IMR-90 (cell line): ENCODE data around the gene SETD6. TPM values are rescaled to one million over a fixed set of nuclear protein-coding genes. Genes with fewer than 3 reads are reported as not detected.

ENCODE experiments used
- ATAC-seq: fragments of 200-7000 bp; cut with Tn5 transposase; 2 replicates; pipeline ENCODE4 v1.9.1; 2020; ENCODE audit warnings: low read depth, mild to moderate bottlenecking, moderate library complexity
- BruUV-seq: library from RNA; stranded (reverse); fragments of 400-500 nt; replicated peaks from 2 replicates; lab custom pipeline; 2021; lab: Mats Ljungman, UMichigan
- CTCF ChIA-PET: fragments of 300-600 bp; formaldehyde crosslinking; extraction: SDS; loops from one replicate; lab custom pipeline; 2021; ENCODE audit warnings: antibody characterized with exemption; lab: Yijun Ruan, JAX
- POLR2A ChIA-PET: fragments of 300-600 bp; sonication (Branson Sonifier 250); formaldehyde crosslinking; loops from one replicate; lab custom pipeline; 2022; ENCODE audit warnings: antibody characterized with exemption; ENCODE audit not compliant: unreplicated experiment; lab: Charles Lee
- DNase-seq: peaks from one replicate; pipeline ENCODE4 v3.0.0; 2013
- H2AFZ ChIP-seq: replicated peaks from 2 replicates; pipeline ENCODE3; 2013; ENCODE audit warnings: low read length, mild to moderate bottlenecking; ENCODE audit not compliant: poor library complexity
- H2AK5ac ChIP-seq: 2 replicates; pipeline ENCODE4 v1.6.1; 2013; ENCODE audit warnings: low read depth, low read length, inconsistent platforms
- H2AK9ac ChIP-seq: replicated peaks from 2 replicates; pipeline ENCODE3; 2013; ENCODE audit warnings: mild to moderate bottlenecking, low read depth, low read length, moderate library complexity; ENCODE audit not compliant: poor library complexity
- H2BK120ac ChIP-seq: 2 replicates; pipeline ENCODE4 v1.6.1; 2013; ENCODE audit warnings: low read depth, low read length, inconsistent platforms
- H2BK15ac ChIP-seq: 3 replicates; pipeline ENCODE4 v1.6.1; 2013; ENCODE audit warnings: low read depth, low read length, inconsistent platforms
- H2BK20ac ChIP-seq: 2 replicates; pipeline ENCODE4 v1.6.1; 2013; ENCODE audit warnings: low read depth, mild to moderate bottlenecking, inconsistent platforms, low read length, moderate library complexity
- H2BK5ac ChIP-seq: 2 replicates; pipeline ENCODE4 v1.6.1; 2013; ENCODE audit warnings: mild to moderate bottlenecking, low read depth, low read length, inconsistent platforms; ENCODE audit not compliant: poor library complexity, severe bottlenecking
- H3K14ac ChIP-seq: replicated peaks from 2 replicates; pipeline ENCODE4 v1.6.1; 2013; ENCODE audit warnings: low read depth, low read length, inconsistent platforms
- H3K18ac ChIP-seq: 2 replicates; pipeline ENCODE4 v1.6.1; 2013; ENCODE audit warnings: low read depth, low read length, control low read depth
- H3K23ac ChIP-seq: 2 replicates; pipeline ENCODE4 v1.6.1; 2013; ENCODE audit warnings: low read depth, low read length, inconsistent platforms
- H3K27ac ChIP-seq: 2 replicates; pipeline ENCODE4 v1.5.1; 2013; ENCODE audit warnings: mild to moderate bottlenecking, control low read depth, low read length; ENCODE audit not compliant: insufficient read depth
- H3K27me3 ChIP-seq: 2 replicates; pipeline ENCODE4 v1.6.1; 2013; ENCODE audit warnings: low read length; ENCODE audit not compliant: control insufficient read depth, insufficient read depth
- H3K36me3 ChIP-seq: 2 replicates; pipeline ENCODE4 v1.6.1; 2013; ENCODE audit warnings: low read length, mixed read lengths; ENCODE audit not compliant: control insufficient read depth, insufficient read depth
- H3K4ac ChIP-seq: 2 replicates; pipeline ENCODE4 v1.6.1; 2013; ENCODE audit warnings: low read depth, low read length, inconsistent platforms
- H3K4me1 ChIP-seq: 2 replicates; pipeline ENCODE4 v1.6.1; 2013; ENCODE audit warnings: low read length, mixed read lengths; ENCODE audit not compliant: control insufficient read depth, insufficient read depth
- H3K4me2 ChIP-seq: 2 replicates; pipeline ENCODE4 v1.6.1; 2013; ENCODE audit warnings: low read depth, mild to moderate bottlenecking, control low read depth, low read length, moderate library complexity
- H3K4me3 ChIP-seq: 2 replicates; pipeline ENCODE4 v1.5.1; 2013; ENCODE audit warnings: low read depth, mild to moderate bottlenecking, control low read depth, low read length, moderate library complexity; ENCODE audit not compliant: insufficient read depth
- H3K56ac ChIP-seq: 2 replicates; pipeline ENCODE4 v1.6.1; 2013; ENCODE audit warnings: low read length, inconsistent platforms; ENCODE audit not compliant: insufficient read depth; ENCODE audit errors: extremely low read depth
- H3K79me1 ChIP-seq, 2 experiments: 2 replicates each; pipeline ENCODE4 v1.6.1; 2013; ENCODE audit warnings: low read length in 2 of 2, inconsistent platforms in 1 of 2, low read depth in 1 of 2
- H3K9ac ChIP-seq: 2 replicates; pipeline ENCODE4 v1.6.1; 2013; ENCODE audit warnings: low read depth, low read length, control low read depth
- H3K9me1 ChIP-seq: 2 replicates; pipeline ENCODE4 v1.6.1; 2013; ENCODE audit warnings: low read length, inconsistent platforms; ENCODE audit not compliant: insufficient read depth
- H3K9me3 ChIP-seq: 2 replicates; pipeline ENCODE4 v1.6.1; 2013; ENCODE audit warnings: low read length; ENCODE audit not compliant: control insufficient read depth, insufficient read depth
- H4K20me1 ChIP-seq: 2 replicates; pipeline ENCODE4 v1.6.1; 2013; ENCODE audit warnings: low read length, inconsistent platforms; ENCODE audit not compliant: insufficient read depth
- H4K5ac ChIP-seq: 2 replicates; pipeline ENCODE4 v1.6.1; 2013; ENCODE audit warnings: mild to moderate bottlenecking, low read depth, low read length, control low read depth
- H4K8ac ChIP-seq, 2 experiments: 2 replicates each; pipeline ENCODE4 v1.6.1; 2013; ENCODE audit warnings: low read depth in 2 of 2, low read length in 2 of 2, control low read depth in 1 of 2, inconsistent platforms in 1 of 2
- H4K91ac ChIP-seq: 2 replicates; pipeline ENCODE4 v1.6.1; 2013; ENCODE audit warnings: low read depth, low read length, inconsistent platforms; ENCODE audit not compliant: insufficient read depth
- BHLHE40 ChIP-seq: fragments of 150-350 bp; IDR thresholded peaks from 2 replicates; pipeline ENCODE4 v1.6.1; 2016; ENCODE audit warnings: mild to moderate bottlenecking, low read depth, low read length
- CEBPB ChIP-seq: IDR thresholded peaks from 2 replicates; pipeline ENCODE4 v1.6.1; 2012; ENCODE audit warnings: low read depth, low read length, improper control_type of control experiment
- CHD1 ChIP-seq: IDR thresholded peaks from 2 replicates; pipeline ENCODE4 v1.6.1; 2012; ENCODE audit warnings: low read depth, low read length, improper control_type of control experiment
- FOS ChIP-seq: fragments of 150-350 bp; IDR thresholded peaks from 2 replicates; pipeline ENCODE4 v1.6.1; 2016; ENCODE audit warnings: low read depth, low read length
- MAFK ChIP-seq: IDR thresholded peaks from 2 replicates; pipeline ENCODE4 v1.6.1; 2012; ENCODE audit warnings: low read depth, low read length, improper control_type of control experiment
- MAZ ChIP-seq: IDR thresholded peaks from 2 replicates; pipeline ENCODE4 v1.6.1; 2012; ENCODE audit warnings: low read depth, mild to moderate bottlenecking, low read length, improper control_type of control experiment, moderate library complexity, borderline replicate concordance
- MXI1 ChIP-seq: IDR thresholded peaks from 2 replicates; pipeline ENCODE4 v1.6.1; 2012; ENCODE audit warnings: low read depth, mild to moderate bottlenecking, low read length, moderate library complexity, borderline replicate concordance
- NFE2L2 ChIP-seq: fragments of 150-350 bp; IDR thresholded peaks from 2 replicates; pipeline ENCODE4 v1.6.1; 2016; ENCODE audit warnings: low read depth, mild to moderate bottlenecking, low read length
- POLR2A ChIP-seq: IDR thresholded peaks from 2 replicates; pipeline ENCODE4 v1.6.1; 2012; ENCODE audit warnings: mild to moderate bottlenecking, low read depth, low read length
- RAD21 ChIP-seq: IDR thresholded peaks from 2 replicates; pipeline ENCODE4 v1.6.1; 2012; ENCODE audit warnings: low read length, improper control_type of control experiment
- RCOR1 ChIP-seq: IDR thresholded peaks from 2 replicates; pipeline ENCODE4 v1.6.1; 2012; ENCODE audit warnings: mild to moderate bottlenecking, low read length, improper control_type of control experiment; ENCODE audit not compliant: insufficient replicate concordance
- RFX5 ChIP-seq: IDR thresholded peaks from 2 replicates; pipeline ENCODE4 v1.8.0; 2012; ENCODE audit warnings: low read depth, mild to moderate bottlenecking, low read length, moderate library complexity
- SMC3 ChIP-seq: fragments of 150-350 bp; IDR thresholded peaks from 2 replicates; pipeline ENCODE4 v1.6.1; 2016; ENCODE audit warnings: low read depth, mild to moderate bottlenecking, antibody characterized with exemption, low read length, moderate library complexity
- WGBS, 2 experiments: methylation state at CpG; one replicate each; pipeline versions ENCODE4 v1.1.5 to v1.1.7; 2013; ENCODE audit warnings: missing lambda C conversion rate in 2 of 2; ENCODE audit not compliant: insufficient read length in 1 of 2; ENCODE audit errors: extremely low coverage in 2 of 2; 5-methylcytosine and 5-hydroxymethylcytosine counted together
- dilution Hi-C: fragments of 300-500 bp; cut with HindIII; formaldehyde crosslinking; loops from one replicate; pipeline ENCODE4 v1.14.3; 2018; ENCODE audit warnings: low sequenced_read_pairs; ENCODE audit not compliant: unreplicated experiment
- in situ Hi-C: fragments of 300-500 bp; cut with MboI; formaldehyde crosslinking; loops from 3 replicates; pipeline ENCODE4 v1.14.3; 2019; ENCODE audit warnings: low sequenced_read_pairs, inconsistent platforms, mixed read lengths
- intact Hi-C: fragments of 100-400 bp; cut with micrococcal nuclease; formaldehyde crosslinking; loops from 2 replicates; pipeline ENCODE4 v1.10.0; 2022
- polyA plus RNA-seq, 3 experiments: library from polyadenylated mRNA; depleted of rRNA; stranded (reverse); fragments of >200 nt; gene quantifications; 2 replicates each; pipeline ENCODE4 v1.2.3, GENCODE V29; 2012; ENCODE audit warnings: low replicate concordance in 1 of 3
- total RNA-seq: library from RNA; depleted of rRNA; stranded (reverse); fragments of >200 nt; gene quantifications from 2 replicates; pipeline ENCODE4 v1.2.3, GENCODE V29; 2012
- TF ChIP-seq, protein P1 (sequence below): fragments of 150-350 bp; IDR thresholded peaks from 2 replicates; pipeline ENCODE4 v1.6.1; 2016; ENCODE audit warnings: low read depth, mild to moderate bottlenecking, low read length, moderate library complexity, borderline replicate concordance
- TF ChIP-seq, protein P2 (sequence below): conservative IDR thresholded peaks from 2 replicates; pipeline ENCODE4 v1.5.1; 2012; ENCODE audit warnings: mild to moderate bottlenecking, low read depth, low read length, improper control_type of control experiment
- TF ChIP-seq, protein P3 (sequence below): fragments of 150-350 bp; IDR thresholded peaks from 2 replicates; pipeline ENCODE4 v1.6.1; 2017; ENCODE audit warnings: mild to moderate bottlenecking, antibody characterized with exemption, low read length, low read depth

The SETD6 gene
- total and polyA plus RNA-seq, 2 of the 4 experiments (the other 2 are of a cell fraction), result 3.2 to 6.4 TPM

DNA sequence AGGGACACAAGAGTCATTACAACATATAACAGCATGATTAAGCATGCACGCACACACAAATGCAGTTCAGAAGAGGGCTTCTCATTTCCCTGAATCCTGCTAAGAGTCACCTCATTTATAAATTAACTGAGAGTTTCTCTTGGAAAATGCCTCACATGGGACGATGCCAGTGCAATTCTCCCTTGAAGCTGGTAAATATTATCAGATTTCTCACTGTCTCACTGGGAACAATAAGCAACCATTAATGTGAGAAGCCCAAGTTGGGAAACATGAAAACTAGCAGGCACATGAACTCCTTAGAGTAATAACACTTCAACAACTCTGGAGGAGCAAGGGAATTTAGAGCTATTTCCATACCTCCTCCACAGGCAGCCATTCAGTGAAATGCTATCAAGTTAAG is 26.4 kb downstream of the SETD6 start:
- H3K4me2 ChIP-seq, result no peak overlapping the region
- no peak overlapping the region for H3K4me3 ChIP-seq
- H3K14ac ChIP-seq, result no peak overlapping the region
- H3K56ac ChIP-seq, result no peak overlapping the region
- no peaks in the 10 kb centered on the region for H3K9me3 ChIP-seq
- no peak overlapping the region for H2BK5ac ChIP-seq
- H3K27me3 ChIP-seq, result no peaks in the 10 kb centered on the region
- H3K4me1 ChIP-seq, result no peaks in the 10 kb centered on the region
- H2AK5ac ChIP-seq, result no peak overlapping the region
- no peak overlapping the region for H3K9ac ChIP-seq
- H3K27ac ChIP-seq, result no peak overlapping the region
- H2BK120ac ChIP-seq, result no peak overlapping the region
- no peak overlapping the region for H4K91ac ChIP-seq
- peaks cover 25 to 26% of the 10 kb centered on the region in 2 experiments for H3K79me1 ChIP-seq
- ChIA-PET CTCF (no interaction called here), POLR2A (no interaction called here)
- H4K5ac ChIP-seq, result no peak overlapping the region
- no TSS peak for BruUV-seq
- H2AFZ ChIP-seq, result no peak overlapping the region
- DNase-seq, result no peak
- H2BK20ac ChIP-seq, result no peak overlapping the region
- no peaks in the 10 kb centered on the region; the same call in 1 of the 2 replicates for H3K9me1 ChIP-seq
- no peaks in the 10 kb centered on the region; the same call in 1 of the 2 replicates for H4K20me1 ChIP-seq
- dilution Hi-C loops (no loop called here), intact Hi-C loops (no loop called here), in situ Hi-C loops (no loop called here)
- no peak overlapping the region for H3K23ac ChIP-seq
- TF ChIP-seq CHD1 (no peak), RCOR1 (no peak), RAD21 (no peak), RFX5 (no peak), CEBPB (no peak), MAFK (no peak), MXI1 (no peak), SMC3 (no peak), NFE2L2 (no peak), FOS (no peak), BHLHE40 (no peak), POLR2A (no peak), MAZ (no peak)
- TF ChIP-seq, protein P1, sequence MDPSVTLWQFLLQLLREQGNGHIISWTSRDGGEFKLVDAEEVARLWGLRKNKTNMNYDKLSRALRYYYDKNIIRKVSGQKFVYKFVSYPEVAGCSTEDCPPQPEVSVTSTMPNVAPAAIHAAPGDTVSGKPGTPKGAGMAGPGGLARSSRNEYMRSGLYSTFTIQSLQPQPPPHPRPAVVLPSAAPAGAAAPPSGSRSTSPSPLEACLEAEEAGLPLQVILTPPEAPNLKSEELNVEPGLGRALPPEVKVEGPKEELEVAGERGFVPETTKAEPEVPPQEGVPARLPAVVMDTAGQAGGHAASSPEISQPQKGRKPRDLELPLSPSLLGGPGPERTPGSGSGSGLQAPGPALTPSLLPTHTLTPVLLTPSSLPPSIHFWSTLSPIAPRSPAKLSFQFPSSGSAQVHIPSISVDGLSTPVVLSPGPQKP, result no peak
- TF ChIP-seq, protein P2, sequence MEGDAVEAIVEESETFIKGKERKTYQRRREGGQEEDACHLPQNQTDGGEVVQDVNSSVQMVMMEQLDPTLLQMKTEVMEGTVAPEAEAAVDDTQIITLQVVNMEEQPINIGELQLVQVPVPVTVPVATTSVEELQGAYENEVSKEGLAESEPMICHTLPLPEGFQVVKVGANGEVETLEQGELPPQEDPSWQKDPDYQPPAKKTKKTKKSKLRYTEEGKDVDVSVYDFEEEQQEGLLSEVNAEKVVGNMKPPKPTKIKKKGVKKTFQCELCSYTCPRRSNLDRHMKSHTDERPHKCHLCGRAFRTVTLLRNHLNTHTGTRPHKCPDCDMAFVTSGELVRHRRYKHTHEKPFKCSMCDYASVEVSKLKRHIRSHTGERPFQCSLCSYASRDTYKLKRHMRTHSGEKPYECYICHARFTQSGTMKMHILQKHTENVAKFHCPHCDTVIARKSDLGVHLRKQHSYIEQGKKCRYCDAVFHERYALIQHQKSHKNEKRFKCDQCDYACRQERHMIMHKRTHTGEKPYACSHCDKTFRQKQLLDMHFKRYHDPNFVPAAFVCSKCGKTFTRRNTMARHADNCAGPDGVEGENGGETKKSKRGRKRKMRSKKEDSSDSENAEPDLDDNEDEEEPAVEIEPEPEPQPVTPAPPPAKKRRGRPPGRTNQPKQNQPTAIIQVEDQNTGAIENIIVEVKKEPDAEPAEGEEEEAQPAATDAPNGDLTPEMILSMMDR, result no peak
- TF ChIP-seq, protein P3, sequence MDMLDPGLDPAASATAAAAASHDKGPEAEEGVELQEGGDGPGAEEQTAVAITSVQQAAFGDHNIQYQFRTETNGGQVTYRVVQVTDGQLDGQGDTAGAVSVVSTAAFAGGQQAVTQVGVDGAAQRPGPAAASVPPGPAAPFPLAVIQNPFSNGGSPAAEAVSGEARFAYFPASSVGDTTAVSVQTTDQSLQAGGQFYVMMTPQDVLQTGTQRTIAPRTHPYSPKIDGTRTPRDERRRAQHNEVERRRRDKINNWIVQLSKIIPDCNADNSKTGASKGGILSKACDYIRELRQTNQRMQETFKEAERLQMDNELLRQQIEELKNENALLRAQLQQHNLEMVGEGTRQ, result no peak
- no peak overlapping the region for H2BK15ac ChIP-seq
- no peak overlapping the region for H4K8ac ChIP-seq
- ATAC-seq, result no peak
- no peak overlapping the region for H3K18ac ChIP-seq
- no peak overlapping the region for H2AK9ac ChIP-seq
- WGBS, 2 experiments, result no CpG with 5 or more reads among the region's 2 CpGs
- H3K36me3 ChIP-seq, result peaks cover 69% of the 10 kb centered on the region
- H3K4ac ChIP-seq, result no peak overlapping the region
